Measurements from ENCODE around the gene SLC2A9. TPM values are rescaled to one million over a fixed set of nuclear protein-coding genes. Genes with fewer than 3 reads are reported as not detected.
"Not testable (repeated sequence)": the region's sequence is repeated elsewhere in the genome, so short reads cannot be mapped to it uniquely, and the experiment has no call there.

SLC2A9 gene
- total RNA-seq, 1 donor from 2014 or later, result 21.5 TPM

- no peak for ATAC-seq
Observed at GRCh38 chr4:9923195-9923812, 98.0 kb downstream of the SLC2A9 start.

GRCh38 chr4:9921326-9921725, 100.0 kb downstream of the SLC2A9 start:
- no peak for ATAC-seq

- ATAC-seq, result no peak
Observed at GRCh38 chr4:9920029-9920428, 101.3 kb downstream of the SLC2A9 start.

- ATAC-seq, result no peak
Observed at GRCh38 chr4:9919047-9919446, 102.2 kb downstream of the SLC2A9 start.

DNA sequence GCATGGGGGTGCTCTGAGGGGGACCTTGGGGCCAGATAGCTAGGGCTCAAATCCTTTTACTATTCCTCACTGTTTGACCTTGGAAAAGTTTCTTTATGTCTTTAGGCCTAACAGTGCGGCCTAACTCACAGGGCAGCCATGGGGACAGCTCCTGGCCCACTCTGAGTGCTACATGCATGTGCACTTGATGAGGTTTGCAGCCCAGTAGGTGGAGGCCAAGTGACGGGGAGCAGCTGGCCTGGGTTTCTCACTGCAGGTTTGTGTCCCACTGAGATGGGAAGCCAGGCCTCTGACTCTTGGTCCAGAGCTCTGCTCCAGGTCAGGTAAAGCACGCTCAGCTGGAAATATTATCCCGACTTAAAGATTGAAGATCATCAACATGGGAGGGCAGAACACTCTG, 102.8 kb downstream of the SLC2A9 start:
- no peak for ATAC-seq

GRCh38 chr4:9916937-9917336, 104.4 kb downstream of the SLC2A9 start:
- ATAC-seq, result no peak

GRCh38 chr4:9916346-9916745, 105.0 kb downstream of the SLC2A9 start:
- ATAC-seq, result no peak

DNA sequence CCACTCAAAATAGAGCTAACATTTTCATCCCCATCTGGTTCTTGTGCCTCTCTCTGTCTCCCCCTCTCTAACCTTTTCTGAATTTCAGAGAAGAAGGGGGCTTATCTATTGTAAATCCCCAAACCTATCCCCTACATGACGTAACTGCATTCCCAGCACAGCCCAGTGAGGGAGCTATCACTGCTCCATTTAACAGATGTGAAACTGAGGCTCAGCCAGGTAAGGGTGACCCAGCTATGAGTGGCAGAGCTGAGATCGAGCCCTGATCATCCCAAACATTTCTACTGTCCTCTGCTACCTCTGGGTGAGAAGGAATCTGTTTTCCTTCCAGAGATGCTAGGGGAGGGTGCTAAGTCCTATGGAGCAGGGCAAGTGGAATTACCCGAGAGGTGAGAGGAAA, 107.5 kb downstream of the SLC2A9 start:
- no peak for ATAC-seq

GRCh38 chr4:9906996-9907395, 114.3 kb downstream of the SLC2A9 start:
- ATAC-seq, result no peak

- peak; percentile 95 for ATAC-seq
Observed at GRCh38 chr4:9904976-9905587, 116.2 kb downstream of the SLC2A9 start.

DNA sequence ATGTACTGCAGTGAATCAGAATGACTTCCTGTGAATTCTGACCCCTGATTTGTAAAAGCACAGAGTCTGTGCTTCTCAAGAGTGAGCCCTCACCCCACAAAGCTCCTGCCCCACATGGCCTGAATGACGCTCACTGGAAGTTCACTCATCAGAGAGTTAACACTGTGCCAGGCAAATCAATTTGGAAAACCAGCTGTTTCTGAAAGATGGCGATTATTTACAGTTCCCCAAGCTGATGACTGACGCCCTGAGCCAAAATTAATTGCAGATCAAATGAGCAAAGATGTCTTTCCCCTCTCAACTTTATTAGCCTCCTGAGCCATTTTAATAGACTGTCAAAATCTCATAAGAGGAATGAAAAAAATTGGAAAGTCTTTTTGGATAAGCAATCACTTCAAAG, 118.0 kb downstream of the SLC2A9 start:
- ATAC-seq, result no peak

- peak; percentile 64 for ATAC-seq
Observed at GRCh38 chr4:9901257-9901656, 120.0 kb downstream of the SLC2A9 start.

DNA sequence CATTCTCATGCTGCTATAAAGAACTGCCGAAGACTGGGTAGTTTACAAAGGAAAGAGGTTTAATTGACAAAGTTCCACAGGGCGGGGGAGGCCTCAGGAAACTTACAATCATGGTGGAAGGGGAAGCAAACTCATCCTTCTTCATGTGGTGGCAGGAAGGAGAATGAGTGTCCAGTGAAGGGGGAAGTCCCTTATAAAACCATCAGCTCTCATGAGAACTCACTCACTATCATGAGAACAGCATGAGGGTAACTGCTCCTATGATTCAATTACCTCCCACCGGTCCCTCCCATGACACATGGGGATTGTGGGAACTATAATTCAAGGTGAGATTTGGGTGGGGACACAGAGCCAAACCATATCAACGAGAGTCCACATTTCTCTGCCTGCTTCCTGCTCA, 120.7 kb downstream of the SLC2A9 start:
- not testable (repeated sequence) for ATAC-seq

GRCh38 chr4:9899306-9900055, 121.8 kb downstream of the SLC2A9 start:
- ATAC-seq, result no peak

GRCh38 chr4:9898596-9899305, 122.5 kb downstream of the SLC2A9 start:
- peak; percentile 83 for ATAC-seq

GRCh38 chr4:9895333-9895705, 126.0 kb downstream of the SLC2A9 start:
- no peak for ATAC-seq

- no peak for ATAC-seq
Observed at GRCh38 chr4:9894644-9895332, 126.5 kb downstream of the SLC2A9 start.

DNA sequence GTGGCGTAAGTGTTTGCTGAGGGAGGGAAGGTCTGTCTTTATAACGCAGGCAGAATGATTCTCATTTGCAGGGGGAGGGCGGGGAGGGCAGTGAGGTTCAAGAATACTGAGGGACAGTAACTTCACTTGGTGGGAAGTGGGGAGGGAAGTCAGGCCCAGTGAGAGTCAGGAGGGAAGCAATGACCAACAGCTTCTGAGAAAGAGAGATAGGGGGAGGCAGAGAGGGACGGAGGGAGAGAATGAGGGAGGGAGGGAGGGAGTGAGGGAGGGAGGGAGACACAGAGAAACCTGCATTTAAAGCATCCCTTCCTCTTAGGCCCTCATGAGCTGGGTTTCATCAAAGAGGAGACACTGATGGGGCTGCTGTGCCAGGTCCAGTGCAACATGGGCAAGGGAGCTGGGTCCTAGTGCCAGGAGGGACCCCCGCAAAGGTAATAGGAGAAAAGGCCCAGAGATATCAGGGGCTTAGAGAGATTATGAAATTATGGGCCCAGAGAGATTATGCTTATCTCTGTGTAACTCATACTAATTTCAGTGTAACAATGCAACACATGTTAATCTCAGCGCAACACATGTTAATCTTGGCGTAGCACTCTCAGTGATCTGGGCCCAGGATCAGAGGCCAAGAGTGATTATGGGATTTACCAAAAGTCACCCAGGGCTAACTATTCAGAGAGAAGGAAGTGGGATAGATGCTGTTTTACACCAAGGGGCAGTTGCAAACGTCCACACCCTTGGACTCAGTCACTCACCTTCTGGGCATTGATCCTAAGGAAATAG, 127.8 kb downstream of the SLC2A9 start:
- ATAC-seq, result no peak

DNA sequence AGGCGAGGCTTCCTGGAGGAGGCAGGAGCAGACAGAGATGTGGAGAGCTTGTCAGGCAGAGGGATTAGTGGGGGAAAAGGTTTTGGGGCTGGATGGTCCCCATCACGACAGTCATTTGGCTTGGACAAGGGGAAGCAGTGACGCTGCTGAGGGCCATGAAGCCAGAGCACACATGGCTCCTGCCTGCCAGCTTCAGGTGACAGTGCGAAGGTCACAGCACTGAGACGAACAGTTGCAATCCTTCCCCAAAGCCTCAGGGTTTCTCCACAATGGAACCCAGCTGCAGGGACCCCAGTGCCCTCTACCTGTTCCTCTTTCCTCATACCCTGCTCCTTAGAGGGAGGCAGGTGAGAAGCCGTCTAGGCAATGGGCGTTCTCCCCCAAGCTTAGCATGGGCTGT, 129.6 kb downstream of the SLC2A9 start:
- no peak for ATAC-seq

DNA sequence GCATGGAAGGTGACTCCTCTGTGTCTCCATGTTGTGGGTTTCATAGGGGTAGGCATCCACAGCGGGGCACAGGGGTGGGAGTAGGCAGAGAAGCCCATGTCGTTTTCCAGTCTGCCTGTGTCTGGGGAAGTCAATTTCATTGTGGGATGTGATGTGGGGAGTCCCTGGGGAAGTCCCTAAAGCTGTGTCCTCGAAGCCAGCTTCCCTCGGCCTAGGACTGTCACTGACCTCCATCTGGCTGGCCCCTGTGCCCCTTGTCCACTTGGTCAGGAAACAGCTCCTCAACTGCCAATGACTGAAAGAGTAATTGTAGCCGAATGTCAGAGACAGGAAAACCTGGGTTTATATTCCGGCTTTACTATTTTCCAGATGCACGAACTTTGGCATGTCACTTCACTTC, 130.2 kb downstream of the SLC2A9 start:
- no peak for ATAC-seq

GRCh38 chr4:9889306-9889705, 132.0 kb downstream of the SLC2A9 start:
- ATAC-seq, result no peak

DNA sequence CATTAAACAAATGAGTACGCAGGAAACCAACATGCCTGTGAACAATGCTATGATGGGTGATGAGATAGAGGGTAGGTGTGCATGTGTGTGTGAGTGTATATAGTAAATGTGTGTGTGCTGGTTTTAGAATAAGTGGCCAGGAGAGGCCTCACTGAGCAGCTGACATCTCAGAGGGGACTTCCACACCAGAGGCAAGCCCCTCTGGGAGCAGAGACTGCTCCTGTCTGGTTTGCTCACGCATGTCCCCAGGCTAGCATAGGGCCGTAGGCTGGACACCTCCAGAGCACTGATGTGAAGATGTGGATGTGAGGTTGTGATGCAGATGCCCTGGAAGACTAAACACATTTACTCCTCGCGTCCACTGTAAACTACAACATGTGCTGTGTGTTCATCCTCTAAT, 135.3 kb downstream of the SLC2A9 start:
- ATAC-seq, result no peak

All from esophagus mucosa (tissue), 1 donor.